GM21576 (cell line): Measurements from ENCODE around the gene AGRN.
"Not testable (repeated sequence)": the region's sequence is repeated elsewhere in the genome, so short reads cannot be mapped to it uniquely, and the experiment has no call there.

Source experiments
- ATAC-seq: cut with Tn5 transposase; IDR thresholded peaks from one replicate; pipeline ENCODE4 v1.9.1; 2021; ENCODE audit warnings: mild to moderate bottlenecking, moderate library complexity; ENCODE audit not compliant: unreplicated experiment

The AGRN gene

DNA sequence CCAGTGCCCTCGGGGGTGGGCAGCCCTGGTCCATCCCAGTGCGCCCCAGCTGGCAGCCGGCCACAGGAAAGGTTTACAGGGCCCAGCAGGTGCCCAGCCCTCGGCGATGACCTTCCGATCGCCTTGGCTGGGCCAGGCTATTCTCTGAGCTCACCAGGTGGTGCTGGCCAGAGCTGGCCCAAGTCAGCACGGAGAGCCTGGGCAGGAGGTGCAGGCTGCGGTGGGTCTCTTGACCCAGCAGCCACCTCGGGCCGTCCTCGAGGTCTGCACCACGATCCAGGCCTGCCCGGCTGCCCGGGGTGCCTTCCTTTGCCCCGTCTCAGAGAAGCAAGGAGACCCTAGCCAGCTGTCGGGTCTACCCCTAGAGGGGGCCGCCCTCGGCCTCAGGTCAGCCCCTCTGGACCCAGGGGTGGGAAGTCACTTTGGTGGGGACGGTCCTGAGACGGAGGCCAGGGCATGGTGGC is 38.4 kb upstream of the AGRN start:
- ATAC-seq: no peak

DNA sequence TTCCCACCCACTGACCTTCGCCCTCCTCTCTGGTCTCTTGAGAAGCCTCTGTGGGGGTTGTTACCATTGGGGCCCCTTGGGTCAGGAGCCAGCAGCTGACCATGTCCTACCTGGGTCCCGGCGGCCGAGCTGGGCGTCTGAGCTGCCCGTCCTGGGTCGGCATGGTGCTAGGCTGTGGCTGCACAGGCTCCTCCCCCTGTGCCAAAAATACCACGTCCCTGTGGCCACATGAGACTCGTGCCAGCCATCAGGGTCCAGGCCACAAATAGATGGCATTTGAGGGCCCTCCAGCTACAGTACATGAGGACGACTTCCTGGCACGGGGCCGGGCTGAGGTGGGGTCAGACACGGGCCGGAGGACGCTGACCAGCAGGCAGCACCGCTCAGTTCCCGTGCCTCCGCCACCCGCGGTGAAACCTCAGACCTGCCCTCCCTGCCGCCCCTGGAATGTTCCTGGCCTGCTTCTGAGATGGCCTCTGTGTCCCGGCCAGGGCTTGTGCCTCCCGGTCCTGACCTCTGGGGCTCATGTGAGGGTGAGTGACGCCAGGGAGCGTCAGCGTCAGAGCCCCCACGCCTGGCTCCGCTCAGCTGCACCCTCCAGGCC is 37.9 kb upstream of the AGRN start, which contains the start of gene PERM1:
TSS of gene PERM1 (minus strand) at position 139 of the 604 bp plus-strand sequence. CDS start 1,064 bp downstream, outside the sequence.
- no peak for ATAC-seq

DNA sequence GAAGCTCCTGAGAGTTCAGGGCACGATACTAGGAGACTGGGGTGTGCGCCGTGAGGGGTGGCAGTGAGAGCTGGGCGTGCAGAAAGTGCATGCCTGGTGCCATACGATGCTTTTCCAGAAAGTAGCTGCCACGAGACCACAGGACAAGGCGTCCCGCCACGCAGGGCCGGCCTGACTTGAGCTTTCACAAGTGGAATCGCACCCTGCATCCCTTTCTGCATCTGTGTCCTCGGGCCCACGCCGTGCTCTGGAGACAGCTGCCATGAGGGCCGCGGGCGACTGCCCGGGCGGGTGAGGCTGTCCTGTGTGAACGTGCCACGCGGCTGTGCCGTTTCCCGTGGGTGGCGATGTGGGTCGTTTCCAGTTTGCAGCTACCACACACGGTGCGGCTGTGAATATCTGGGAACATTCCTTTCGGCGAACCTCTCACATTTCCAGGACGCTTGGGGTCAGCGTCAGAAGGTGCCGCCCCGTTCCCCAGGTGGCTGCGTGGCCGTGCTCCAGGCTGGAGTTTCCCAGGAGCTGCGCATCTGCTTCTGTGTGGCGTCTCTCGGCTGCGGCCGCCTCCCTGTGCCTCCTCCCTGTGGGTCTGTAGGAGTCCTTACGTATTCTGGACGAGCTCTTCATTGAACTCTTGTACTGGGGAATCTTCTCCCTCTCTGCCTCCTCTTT is 37.0 kb upstream of the AGRN start:
- no peak for ATAC-seq

DNA sequence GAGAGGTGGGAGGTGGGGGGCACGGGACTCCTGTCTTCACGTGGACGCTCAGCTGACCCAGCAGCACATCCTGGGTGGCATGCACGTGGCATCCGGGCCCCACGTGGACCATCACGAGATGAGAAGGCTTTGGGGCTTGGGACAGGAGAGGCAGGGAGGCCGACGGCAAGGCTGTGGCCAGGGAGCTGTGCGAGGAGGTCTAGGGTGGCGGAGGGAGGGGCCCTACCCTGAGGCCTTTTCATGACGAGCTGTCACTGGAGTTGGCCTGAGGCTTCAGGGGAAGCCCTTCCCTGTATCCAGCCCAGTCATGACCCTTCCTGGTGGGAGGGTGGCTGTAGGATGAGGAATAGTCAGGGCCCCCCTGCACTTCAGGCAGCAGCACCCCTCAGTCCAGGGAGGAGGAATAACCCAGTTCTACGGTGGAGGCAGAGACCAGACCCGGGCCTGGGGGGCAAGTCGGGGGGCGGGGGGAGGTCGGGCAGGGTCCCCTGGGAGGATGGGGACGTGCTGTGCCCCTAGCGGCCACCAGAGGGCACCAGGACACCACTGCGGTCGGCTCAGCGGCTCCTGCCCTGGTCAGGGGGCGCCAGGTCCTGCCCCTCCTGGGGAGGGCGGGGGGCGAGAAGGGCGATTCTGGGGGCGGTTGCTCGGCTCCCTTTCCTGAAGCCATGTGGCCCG is 36.0 kb upstream of the AGRN start:
- no peak for ATAC-seq

- no peak for ATAC-seq
Measured at GRCh38 chr1:984476-984814, 35.5 kb upstream of the AGRN start.

- ATAC-seq: no peak
Measured at GRCh38 chr1:985126-985525, 34.8 kb upstream of the AGRN start.

- ATAC-seq: not testable (repeated sequence)
Measured at GRCh38 chr1:988061-988460, 31.9 kb upstream of the AGRN start.

DNA sequence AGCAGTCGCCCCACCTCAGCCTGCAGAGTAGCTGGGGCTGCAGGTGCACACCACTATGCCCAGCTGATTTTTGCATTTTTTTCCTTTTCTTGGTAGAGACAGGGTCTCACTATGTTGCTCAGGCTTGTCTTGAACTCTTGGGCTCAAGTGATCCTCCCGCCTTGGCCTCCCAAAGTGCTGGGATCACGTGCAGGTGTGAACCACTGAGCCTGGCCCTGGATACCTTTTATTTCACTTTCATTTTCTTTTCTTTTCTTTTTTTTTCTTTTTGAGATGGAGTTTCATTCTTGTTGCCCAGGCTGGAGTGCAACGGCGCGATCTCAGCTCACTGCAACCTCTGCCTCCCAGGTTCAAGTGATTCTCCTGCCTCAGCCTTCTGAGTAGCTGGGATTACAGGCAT is 28.6 kb upstream of the AGRN start:
- not testable (repeated sequence) for ATAC-seq

GRCh38 chr1:991895-992294 is 28.0 kb upstream of the AGRN start:
- no peak for ATAC-seq

GRCh38 chr1:992362-992761 is 27.6 kb upstream of the AGRN start:
- ATAC-seq: no peak

DNA sequence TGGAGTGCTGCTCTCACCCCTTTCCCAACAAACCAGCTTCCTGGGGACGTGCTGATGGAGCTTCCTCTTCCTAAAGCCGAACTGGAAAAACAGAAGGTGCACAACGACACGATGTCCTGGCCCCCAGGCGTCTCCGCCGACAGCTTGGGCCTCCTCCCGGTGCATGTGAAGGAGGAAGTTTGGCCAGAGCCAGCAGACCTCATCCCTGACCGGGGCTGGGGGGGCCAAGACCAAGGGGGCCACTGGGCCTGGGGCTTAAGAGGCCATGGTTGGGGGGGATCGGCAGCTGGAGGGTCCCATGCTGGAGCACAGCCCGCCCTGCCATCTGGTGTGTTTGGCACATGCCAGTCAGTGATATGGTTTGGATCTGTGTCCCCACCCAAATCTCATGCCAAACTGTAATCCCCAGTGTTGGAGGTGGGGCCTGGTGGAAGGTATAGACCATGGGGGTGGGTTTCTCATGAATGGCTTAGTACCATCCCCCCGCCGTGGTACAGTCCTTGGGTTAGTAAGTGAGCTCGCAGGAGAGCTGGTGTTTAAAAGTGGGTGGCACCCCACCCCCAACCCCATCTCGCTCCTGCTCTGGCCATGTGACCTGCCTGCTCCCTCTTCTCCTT is 26.4 kb upstream of the AGRN start:
- no peak for ATAC-seq

GRCh38 chr1:994546-994945 is 25.4 kb upstream of the AGRN start:
- not testable (repeated sequence) for ATAC-seq

DNA sequence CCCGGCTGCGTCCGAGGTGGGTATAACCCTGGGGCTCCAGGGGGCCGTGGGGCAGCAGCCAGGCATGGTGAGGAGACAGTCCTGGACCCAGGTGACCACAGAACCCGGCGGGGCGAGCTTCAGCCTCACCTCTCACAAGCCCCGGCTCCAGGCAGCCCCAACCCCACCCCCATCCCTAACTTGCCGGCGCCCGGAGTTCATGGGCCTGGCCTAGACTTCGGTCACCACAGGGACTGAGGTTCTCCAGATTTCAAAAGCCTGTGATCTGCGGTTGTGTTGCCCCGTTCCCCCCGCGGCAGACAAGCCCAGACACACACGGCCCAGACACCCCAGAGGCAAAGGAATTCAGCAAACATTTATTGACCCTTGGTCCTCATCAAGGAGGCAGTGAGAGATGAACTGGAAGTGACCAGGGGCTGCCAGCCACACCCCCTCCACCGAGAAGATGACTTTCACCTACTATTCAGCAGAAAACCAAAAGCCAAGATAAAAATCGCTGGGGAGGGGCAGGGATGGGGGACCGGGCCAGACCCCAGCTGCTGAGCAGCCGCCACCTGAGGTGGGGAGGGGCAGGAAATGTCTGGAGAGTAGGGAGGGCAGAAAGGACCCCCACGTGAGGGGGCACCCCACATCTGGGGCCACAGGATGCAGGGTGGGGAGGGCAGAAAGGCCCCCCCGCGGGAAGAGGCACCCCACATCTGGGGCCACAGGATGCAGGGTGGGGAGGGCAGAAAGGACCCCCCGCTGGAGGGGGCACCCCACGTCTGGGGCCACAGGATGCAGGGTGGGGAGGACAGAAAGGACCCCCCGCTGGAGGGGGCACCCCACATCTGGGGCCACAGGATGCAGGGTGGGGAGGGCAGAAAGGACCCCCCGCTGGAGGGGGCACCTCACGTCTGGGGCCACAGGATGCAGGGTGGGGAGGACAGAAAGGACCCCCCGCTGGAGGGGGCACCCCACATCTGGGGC is 24.0 kb upstream of the AGRN start:
- no peak for ATAC-seq

- no peak for ATAC-seq
Measured at GRCh38 chr1:996851-997712, 22.8 kb upstream of the AGRN start.

DNA sequence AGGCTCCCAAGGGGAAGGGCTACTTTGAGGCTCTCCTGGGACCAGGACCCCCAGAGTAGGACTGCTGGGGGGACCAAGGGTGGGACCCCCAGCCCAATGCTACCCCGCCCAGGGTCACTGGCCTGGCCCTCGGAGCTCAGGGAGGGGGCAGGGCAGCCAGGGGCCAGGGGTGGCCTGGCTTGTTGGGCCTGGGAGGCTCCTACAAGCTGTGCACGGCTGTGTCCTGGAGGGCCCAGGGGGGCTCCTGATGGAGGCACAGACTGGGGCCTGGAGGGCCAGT is 22.3 kb upstream of the AGRN start:
- ATAC-seq: no peak

DNA sequence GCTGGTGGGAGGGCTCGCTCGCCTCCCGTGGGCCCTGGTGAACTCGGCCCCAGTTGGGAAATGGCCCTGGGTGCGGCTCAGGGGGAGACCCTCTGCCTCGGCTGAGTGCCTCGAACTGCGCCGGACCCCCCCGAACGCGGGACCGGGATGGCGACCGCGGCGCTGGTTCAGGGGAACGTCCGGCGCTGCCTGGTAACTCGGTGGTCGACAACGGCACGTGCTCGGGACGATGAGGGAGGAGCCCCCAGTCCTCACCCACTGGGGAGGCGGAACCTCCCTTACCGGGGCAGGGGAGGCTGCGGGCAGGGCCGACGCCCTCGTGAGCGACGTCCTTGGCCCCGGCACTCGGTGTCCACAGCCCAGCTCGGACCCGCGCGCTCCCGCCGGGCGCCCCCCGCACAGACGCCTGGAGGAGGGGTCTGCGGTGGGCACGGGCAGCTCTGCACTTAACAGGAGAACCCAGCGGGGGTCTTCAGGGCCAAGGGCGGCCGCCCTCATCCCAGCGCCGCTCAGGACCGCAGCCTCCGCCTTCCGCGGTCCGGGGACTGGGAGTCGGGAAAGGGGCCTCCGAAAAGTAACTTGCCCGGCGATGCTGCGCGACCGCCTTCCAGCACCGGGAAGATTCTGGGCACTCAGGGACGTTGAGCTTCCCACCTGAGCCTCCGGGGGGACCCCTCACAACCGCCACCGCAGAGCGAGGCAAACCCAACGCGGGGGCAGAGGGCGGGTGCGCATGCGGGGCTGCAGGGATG is 21.8 kb upstream of the AGRN start:
- ATAC-seq: no peak

DNA sequence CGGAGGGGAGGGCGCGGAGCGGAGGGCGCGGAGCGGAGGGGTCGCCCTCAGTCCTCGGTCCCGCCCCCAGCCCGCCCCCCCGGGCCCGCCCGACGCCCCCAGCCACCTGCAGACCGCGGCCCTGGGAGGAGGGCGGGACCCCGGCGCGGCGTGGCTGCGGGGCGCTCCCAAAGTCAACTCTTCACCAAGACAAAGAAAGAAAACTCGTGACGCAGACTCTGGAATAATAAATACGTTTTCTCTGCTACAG is 21.2 kb upstream of the AGRN start:
- ATAC-seq: no peak

DNA sequence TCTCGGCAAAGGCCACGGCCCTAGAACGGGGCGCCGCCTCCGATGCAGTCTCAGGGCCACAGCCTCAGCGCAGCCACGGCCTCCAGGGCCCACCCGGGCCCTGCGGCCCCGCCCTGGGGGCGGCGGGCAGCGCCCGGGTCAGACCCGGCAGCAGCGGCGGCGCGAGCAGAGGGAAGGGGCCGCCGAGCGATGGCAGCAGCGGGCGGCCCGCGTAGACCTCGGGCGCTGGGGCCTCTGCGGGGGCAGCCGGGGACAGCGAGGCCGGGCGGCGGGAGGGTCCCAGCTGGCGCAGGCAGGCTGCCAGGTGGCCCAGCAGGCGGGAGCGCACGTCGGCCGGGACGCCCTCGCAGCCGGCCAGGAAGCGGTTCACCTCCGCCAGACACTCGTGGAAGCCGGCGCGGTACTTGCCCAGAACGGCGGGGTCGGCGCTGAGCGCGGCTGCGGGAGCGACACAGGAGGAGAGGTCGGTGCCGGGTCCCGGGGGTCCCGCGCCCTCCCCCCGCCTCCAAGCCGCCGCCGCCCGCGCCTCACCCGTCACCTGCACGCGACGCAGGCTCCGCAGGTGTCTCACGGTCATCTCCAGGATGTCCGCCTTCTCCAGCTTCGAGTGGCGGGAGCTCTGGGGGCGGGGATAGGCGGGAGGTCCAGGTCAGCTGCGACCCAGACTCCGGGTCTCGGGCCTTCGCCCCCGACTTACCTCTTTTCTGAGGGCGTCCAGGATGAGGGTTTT is 20.8 kb upstream of the AGRN start:
- no peak for ATAC-seq
